Measurements from ENCODE around the gene MYO15A.

The MYO15A gene

GRCh38 chr17:18158022-18158600 is 49.6 kb downstream of the MYO15A start:
- Histone ChIP-seq H3K27ac (ENCODE audit: low read length) (no peak overlapping the region), H3K36me3 (ENCODE audit: control insufficient read depth in 2 of 2, insufficient read depth in 2 of 2, low read length in 2 of 2) (no peaks in the 10 kb centered on the region), H3K9me3 (ENCODE audit: control insufficient read depth in 2 of 2, low read length in 2 of 2) (no peaks in the 10 kb centered on the region), H3K9ac (ENCODE audit: low read length in 2 of 2) (no peak overlapping the region), H3K4me3 (ENCODE audit: low read length in 2 of 2) (peak overlapping the region; percentile 51 to 59), H3K27me3 (ENCODE audit: control insufficient read depth in 1 of 2, insufficient read depth in 2 of 2, low read length in 2 of 2) (no peaks in the 10 kb centered on the region), H3K4me1 (ENCODE audit: control insufficient read depth, insufficient read depth, low read length) (peaks cover 11% of the 10 kb centered on the region)

GRCh38 chr17:18159551-18160120 is 51.1 kb downstream of the MYO15A start:
- Histone ChIP-seq H3K36me3 (ENCODE audit: control insufficient read depth in 2 of 2, insufficient read depth in 2 of 2, low read length in 2 of 2) (no peaks in the 10 kb centered on the region), H3K4me1 (ENCODE audit: control insufficient read depth, insufficient read depth, low read length) (peaks cover 7% of the 10 kb centered on the region), H3K27ac (ENCODE audit: low read length) (no peak overlapping the region), H3K9me3 (ENCODE audit: control insufficient read depth in 2 of 2, low read length in 2 of 2) (no peaks in the 10 kb centered on the region), H3K9ac (ENCODE audit: low read length in 2 of 2) (no peak overlapping the region), H3K27me3 (ENCODE audit: control insufficient read depth in 1 of 2, insufficient read depth in 2 of 2, low read length in 2 of 2) (no peaks in the 10 kb centered on the region), H3K4me3 (ENCODE audit: low read length in 2 of 2) (no peak overlapping the region)

- Histone ChIP-seq H3K9me3 (ENCODE audit: control insufficient read depth in 2 of 2, low read length in 2 of 2) (no peaks in the 10 kb centered on the region), H3K27ac (ENCODE audit: low read length) (no peak overlapping the region), H3K9ac (ENCODE audit: low read length in 2 of 2) (no peak overlapping the region), H3K4me3 (ENCODE audit: low read length in 2 of 2) (no peak overlapping the region), H3K36me3 (ENCODE audit: control insufficient read depth in 2 of 2, insufficient read depth in 2 of 2, low read length in 2 of 2) (no peaks in the 10 kb centered on the region), H3K27me3 (ENCODE audit: control insufficient read depth in 1 of 2, insufficient read depth in 2 of 2, low read length in 2 of 2) (no peaks in the 10 kb centered on the region), H3K4me1 (ENCODE audit: control insufficient read depth, insufficient read depth, low read length) (peaks cover 7% of the 10 kb centered on the region)
Observed at GRCh38 chr17:18160128-18160856, 51.7 kb downstream of the MYO15A start.

- peaks cover 7% of the 10 kb centered on the region for H3K4me1 ChIP-seq (ENCODE audit: control insufficient read depth, insufficient read depth, low read length)
- H3K9ac ChIP-seq (ENCODE audit: low read length in 2 of 2), result no peak overlapping the region
- no peaks in the 10 kb centered on the region for H3K27me3 ChIP-seq (ENCODE audit: control insufficient read depth in 1 of 2, insufficient read depth in 2 of 2, low read length in 2 of 2)
- H3K9me3 ChIP-seq (ENCODE audit: control insufficient read depth in 2 of 2, low read length in 2 of 2), result no peaks in the 10 kb centered on the region
- H3K4me3 ChIP-seq (ENCODE audit: low read length in 2 of 2), result no peak overlapping the region
- H3K27ac ChIP-seq (ENCODE audit: low read length), result no peak overlapping the region
- no peaks in the 10 kb centered on the region for H3K36me3 ChIP-seq (ENCODE audit: control insufficient read depth in 2 of 2, insufficient read depth in 2 of 2, low read length in 2 of 2)
Observed at GRCh38 chr17:18161207-18162145, 52.9 kb downstream of the MYO15A start.

GRCh38 chr17:18163547-18163946 is 55.0 kb downstream of the MYO15A start:
- Histone ChIP-seq H3K36me3 (ENCODE audit: control insufficient read depth in 2 of 2, insufficient read depth in 2 of 2, low read length in 2 of 2) (no peaks in the 10 kb centered on the region), H3K9ac (ENCODE audit: low read length in 2 of 2) (no peak overlapping the region)

GRCh38 chr17:18166894-18167293 is 58.3 kb downstream of the MYO15A start:
- Histone ChIP-seq H3K4me1 (ENCODE audit: control insufficient read depth, insufficient read depth, low read length) (no peaks in the 10 kb centered on the region), H3K27ac (ENCODE audit: low read length) (no peak overlapping the region), H3K9me3 (ENCODE audit: control insufficient read depth in 2 of 2, low read length in 2 of 2) (no peaks in the 10 kb centered on the region)

More at GRCh38 chr17:18163547-18163946, 55.0 kb downstream of the MYO15A start:
- no peaks in the 10 kb centered on the region for H3K27me3 ChIP-seq (ENCODE audit: control insufficient read depth in 1 of 2, insufficient read depth in 2 of 2, low read length in 2 of 2)
- no peak overlapping the region for H3K4me3 ChIP-seq (ENCODE audit: low read length in 2 of 2)
- no peak overlapping the region for H3K27ac ChIP-seq (ENCODE audit: low read length)
- H3K4me1 ChIP-seq (ENCODE audit: control insufficient read depth, insufficient read depth, low read length), result peaks cover 1% of the 10 kb centered on the region
- H3K9me3 ChIP-seq (ENCODE audit: control insufficient read depth in 2 of 2, low read length in 2 of 2), result no peaks in the 10 kb centered on the region

GRCh38 chr17:18167421-18167820 is 58.9 kb downstream of the MYO15A start:
- Histone ChIP-seq H3K4me3 (ENCODE audit: low read length in 2 of 2) (no peak overlapping the region), H3K27me3 (ENCODE audit: control insufficient read depth in 1 of 2, insufficient read depth in 2 of 2, low read length in 2 of 2) (no peaks in the 10 kb centered on the region), H3K9me3 (ENCODE audit: control insufficient read depth in 2 of 2, low read length in 2 of 2) (no peaks in the 10 kb centered on the region), H3K4me1 (ENCODE audit: control insufficient read depth, insufficient read depth, low read length) (no peaks in the 10 kb centered on the region), H3K27ac (ENCODE audit: low read length) (no peak overlapping the region), H3K9ac (ENCODE audit: low read length in 2 of 2) (no peak overlapping the region), H3K36me3 (ENCODE audit: control insufficient read depth in 2 of 2, insufficient read depth in 2 of 2, low read length in 2 of 2) (no peaks in the 10 kb centered on the region)

More at GRCh38 chr17:18166894-18167293, 58.3 kb downstream of the MYO15A start:
- Histone ChIP-seq H3K9ac (ENCODE audit: low read length in 2 of 2) (no peak overlapping the region), H3K36me3 (ENCODE audit: control insufficient read depth in 2 of 2, insufficient read depth in 2 of 2, low read length in 2 of 2) (no peaks in the 10 kb centered on the region), H3K27me3 (ENCODE audit: control insufficient read depth in 1 of 2, insufficient read depth in 2 of 2, low read length in 2 of 2) (no peaks in the 10 kb centered on the region), H3K4me3 (ENCODE audit: low read length in 2 of 2) (no peak overlapping the region)

- no peaks in the 10 kb centered on the region for H3K9me3 ChIP-seq (ENCODE audit: control insufficient read depth in 2 of 2, low read length in 2 of 2)
- no peak overlapping the region for H3K27ac ChIP-seq (ENCODE audit: low read length)
- no peaks in the 10 kb centered on the region for H3K27me3 ChIP-seq (ENCODE audit: control insufficient read depth in 1 of 2, insufficient read depth in 2 of 2, low read length in 2 of 2)
- no peaks in the 10 kb centered on the region for H3K4me1 ChIP-seq (ENCODE audit: control insufficient read depth, insufficient read depth, low read length)
- no peak overlapping the region for H3K4me3 ChIP-seq (ENCODE audit: low read length in 2 of 2)
- peak overlapping the region in 1 of 2 donors; percentile 48 for H3K9ac ChIP-seq (ENCODE audit: low read length in 2 of 2)
- no peaks in the 10 kb centered on the region for H3K36me3 ChIP-seq (ENCODE audit: control insufficient read depth in 2 of 2, insufficient read depth in 2 of 2, low read length in 2 of 2)
Observed at GRCh38 chr17:18172531-18173278, 64.1 kb downstream of the MYO15A start.

- no peak overlapping the region for H3K9ac ChIP-seq (ENCODE audit: low read length in 2 of 2)
- no peaks in the 10 kb centered on the region for H3K4me1 ChIP-seq (ENCODE audit: control insufficient read depth, insufficient read depth, low read length)
- no peaks in the 10 kb centered on the region for H3K9me3 ChIP-seq (ENCODE audit: control insufficient read depth in 2 of 2, low read length in 2 of 2)
- no peaks in the 10 kb centered on the region for H3K36me3 ChIP-seq (ENCODE audit: control insufficient read depth in 2 of 2, insufficient read depth in 2 of 2, low read length in 2 of 2)
- H3K27ac ChIP-seq (ENCODE audit: low read length), result no peak overlapping the region
- H3K27me3 ChIP-seq (ENCODE audit: control insufficient read depth in 1 of 2, insufficient read depth in 2 of 2, low read length in 2 of 2), result no peaks in the 10 kb centered on the region
- H3K4me3 ChIP-seq (ENCODE audit: low read length in 2 of 2), result no peak overlapping the region
Observed at GRCh38 chr17:18173740-18174139, 65.2 kb downstream of the MYO15A start.

- H3K9me3 ChIP-seq (ENCODE audit: control insufficient read depth in 2 of 2, low read length in 2 of 2), result no peaks in the 10 kb centered on the region
- no peaks in the 10 kb centered on the region for H3K4me1 ChIP-seq (ENCODE audit: control insufficient read depth, insufficient read depth, low read length)
- no peaks in the 10 kb centered on the region for H3K36me3 ChIP-seq (ENCODE audit: control insufficient read depth in 2 of 2, insufficient read depth in 2 of 2, low read length in 2 of 2)
- no peak overlapping the region for H3K4me3 ChIP-seq (ENCODE audit: low read length in 2 of 2)
- H3K27me3 ChIP-seq (ENCODE audit: control insufficient read depth in 1 of 2, insufficient read depth in 2 of 2, low read length in 2 of 2), result no peaks in the 10 kb centered on the region
- no peak overlapping the region for H3K27ac ChIP-seq (ENCODE audit: low read length)
- H3K9ac ChIP-seq (ENCODE audit: low read length in 2 of 2), result no peak overlapping the region
Observed at GRCh38 chr17:18176176-18176575, 67.6 kb downstream of the MYO15A start.

Measured in stomach smooth muscle (tissue), 2 donors.